ENCODE measurements around the gene NPTXR.

NPTXR gene

GRCh38 chr22:38792833-38793232, 51.0 kb downstream of the NPTXR start:
- TF ChIP-seq CTCF (IDR thresholded peaks at IDR 0.05; ENCODE audit: low read depth, low read length, missing control alignments): no peak
- peak overlapping the region; percentile 54 for H3K4me3 ChIP-seq (replicated peaks; ENCODE audit: low read depth, low read length)
- no peak for DNase-seq (ENCODE audit: extremely low read depth, low read depth)

- DNase-seq (ENCODE audit: extremely low read depth, low read depth): no peak
- no peak overlapping the region for H3K4me3 ChIP-seq (replicated peaks; ENCODE audit: low read depth, low read length)
- TF ChIP-seq CTCF (IDR thresholded peaks at IDR 0.05; ENCODE audit: low read depth, low read length, missing control alignments): no peak
Measured at GRCh38 chr22:38789606-38790005, 54.2 kb downstream of the NPTXR start.

GRCh38 chr22:38788846-38789245, 55.0 kb downstream of the NPTXR start:
- TF ChIP-seq CTCF (IDR thresholded peaks at IDR 0.05; ENCODE audit: low read depth, low read length, missing control alignments): no peak
- H3K4me3 ChIP-seq (replicated peaks; ENCODE audit: low read depth, low read length): no peak overlapping the region

GRCh38 chr22:38788021-38788816, 55.6 kb downstream of the NPTXR start:
- DNase-seq (ENCODE audit: extremely low read depth, low read depth): peak; percentile 75
- TF ChIP-seq CTCF (IDR thresholded peaks at IDR 0.05; ENCODE audit: low read depth, low read length, missing control alignments): no peak
- no peak overlapping the region for H3K4me3 ChIP-seq (replicated peaks; ENCODE audit: low read depth, low read length)

More at GRCh38 chr22:38788846-38789245, 55.0 kb downstream of the NPTXR start:
- DNase-seq (ENCODE audit: extremely low read depth, low read depth): no peak

GRCh38 chr22:38786631-38787030, 57.2 kb downstream of the NPTXR start:
- no peak for TF ChIP-seq CTCF (IDR thresholded peaks at IDR 0.05; ENCODE audit: low read depth, low read length, missing control alignments)
- no peak for DNase-seq (ENCODE audit: extremely low read depth, low read depth)
- no peak overlapping the region for H3K4me3 ChIP-seq (replicated peaks; ENCODE audit: low read depth, low read length)

GRCh38 chr22:38784856-38785255, 59.0 kb downstream of the NPTXR start:
- TF ChIP-seq CTCF (IDR thresholded peaks at IDR 0.05; ENCODE audit: low read depth, low read length, missing control alignments): no peak

More at GRCh38 chr22:38784856-38785255, 59.0 kb downstream of the NPTXR start:
- H3K4me3 ChIP-seq (replicated peaks; ENCODE audit: low read depth, low read length): no peak overlapping the region
- no peak for DNase-seq (ENCODE audit: extremely low read depth, low read depth)
